ENCODE measurements around the gene DFFB. TPM values are rescaled to one million over a fixed set of nuclear protein-coding genes. Genes with fewer than 3 reads are reported as not detected.

DFFB gene
- total RNA-seq, 4 donors from 2014 or later = 0.51 to 17.9 (median 9.3) TPM

DNA sequence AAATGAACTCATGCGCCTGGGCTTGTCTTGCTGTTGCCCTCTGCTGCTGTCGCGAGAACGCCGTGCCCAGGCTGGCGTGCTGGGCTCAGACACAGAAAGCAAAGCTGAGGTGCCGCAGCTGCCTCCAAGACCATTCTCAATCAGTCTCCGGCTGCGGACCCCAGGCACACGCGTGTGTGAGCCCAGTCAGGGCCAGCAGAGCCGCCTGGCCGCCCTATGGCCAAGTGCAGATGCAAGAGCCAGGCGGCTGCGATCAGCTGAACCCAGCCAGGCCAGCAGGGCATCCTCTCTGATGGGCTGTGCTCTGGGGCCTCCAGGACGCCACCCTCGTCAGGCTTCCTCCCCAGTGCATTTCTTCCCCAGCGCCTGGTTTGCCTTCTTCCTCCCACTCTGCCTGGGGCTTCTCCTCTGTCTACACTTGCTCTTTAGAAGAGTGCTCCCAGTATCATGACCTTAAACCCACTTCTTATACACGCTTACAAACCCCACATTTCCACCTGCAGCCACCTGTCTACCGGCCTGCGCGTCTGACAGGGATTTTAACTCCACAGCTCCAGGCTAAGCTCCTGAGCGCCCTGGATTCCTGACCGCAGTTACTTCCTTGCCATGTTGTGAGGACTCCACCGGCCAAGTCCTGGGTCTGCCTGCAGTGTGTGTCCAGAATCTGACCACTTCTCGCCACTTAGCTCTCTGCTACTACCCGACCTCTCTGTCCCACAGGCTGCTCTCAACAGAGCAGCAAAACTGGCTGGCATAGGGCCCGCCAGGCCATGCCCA lies 39.3 kb upstream of the DFFB start:
- Histone ChIP-seq H3K4me1 (no peaks in the 10 kb centered on the region), H3K27ac (no peak overlapping the region), H3K36me3 (no peaks in the 10 kb centered on the region), H3K9me3 (no peaks in the 10 kb centered on the region), H3K4me3 (no peak overlapping the region), H3K27me3 (no peaks in the 10 kb centered on the region)
- TF ChIP-seq POLR2A (IDR thresholded peaks at IDR 0.05) = no peak
- TF ChIP-seq, protein P1, sequence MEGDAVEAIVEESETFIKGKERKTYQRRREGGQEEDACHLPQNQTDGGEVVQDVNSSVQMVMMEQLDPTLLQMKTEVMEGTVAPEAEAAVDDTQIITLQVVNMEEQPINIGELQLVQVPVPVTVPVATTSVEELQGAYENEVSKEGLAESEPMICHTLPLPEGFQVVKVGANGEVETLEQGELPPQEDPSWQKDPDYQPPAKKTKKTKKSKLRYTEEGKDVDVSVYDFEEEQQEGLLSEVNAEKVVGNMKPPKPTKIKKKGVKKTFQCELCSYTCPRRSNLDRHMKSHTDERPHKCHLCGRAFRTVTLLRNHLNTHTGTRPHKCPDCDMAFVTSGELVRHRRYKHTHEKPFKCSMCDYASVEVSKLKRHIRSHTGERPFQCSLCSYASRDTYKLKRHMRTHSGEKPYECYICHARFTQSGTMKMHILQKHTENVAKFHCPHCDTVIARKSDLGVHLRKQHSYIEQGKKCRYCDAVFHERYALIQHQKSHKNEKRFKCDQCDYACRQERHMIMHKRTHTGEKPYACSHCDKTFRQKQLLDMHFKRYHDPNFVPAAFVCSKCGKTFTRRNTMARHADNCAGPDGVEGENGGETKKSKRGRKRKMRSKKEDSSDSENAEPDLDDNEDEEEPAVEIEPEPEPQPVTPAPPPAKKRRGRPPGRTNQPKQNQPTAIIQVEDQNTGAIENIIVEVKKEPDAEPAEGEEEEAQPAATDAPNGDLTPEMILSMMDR (IDR thresholded peaks at IDR 0.05) = no peak
- no peak for DNase-seq
- intact Hi-C loops (cut with DNase I; ENCODE audit: low total_unique reads) = no loop called here

DNA sequence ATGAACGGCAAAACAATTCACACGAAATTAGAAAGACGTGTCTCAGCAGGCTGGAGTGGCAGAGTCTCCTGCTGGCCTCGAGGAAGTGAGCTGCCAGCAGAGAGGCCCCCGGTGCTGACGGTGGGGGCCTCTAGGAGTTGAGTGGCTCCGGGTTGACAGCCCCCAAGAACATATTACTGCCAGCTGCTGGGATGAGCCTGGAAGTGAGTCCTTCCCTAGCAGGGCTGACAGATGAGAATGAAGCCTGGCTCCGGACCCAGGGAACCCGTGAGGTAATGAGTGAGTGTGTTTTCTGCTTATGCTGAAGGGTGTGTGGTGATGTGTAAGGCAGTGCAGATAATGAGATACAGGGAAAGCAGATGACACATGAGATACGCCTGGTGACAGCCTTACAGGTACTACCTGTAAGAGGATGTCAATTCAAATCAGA lies 37.5 kb upstream of the DFFB start:
- intact Hi-C loops (cut with DNase I; ENCODE audit: low total_unique reads) = no loop called here
- TF ChIP-seq, protein P1 (IDR thresholded peaks at IDR 0.05) = no peak
- TF ChIP-seq POLR2A (IDR thresholded peaks at IDR 0.05) = no peak
- Histone ChIP-seq H3K36me3 (no peaks in the 10 kb centered on the region), H3K4me1 (no peaks in the 10 kb centered on the region), H3K27ac (no peak overlapping the region), H3K27me3 (no peaks in the 10 kb centered on the region), H3K9me3 (no peaks in the 10 kb centered on the region), H3K4me3 (no peak overlapping the region)
- no peak for DNase-seq

DNA sequence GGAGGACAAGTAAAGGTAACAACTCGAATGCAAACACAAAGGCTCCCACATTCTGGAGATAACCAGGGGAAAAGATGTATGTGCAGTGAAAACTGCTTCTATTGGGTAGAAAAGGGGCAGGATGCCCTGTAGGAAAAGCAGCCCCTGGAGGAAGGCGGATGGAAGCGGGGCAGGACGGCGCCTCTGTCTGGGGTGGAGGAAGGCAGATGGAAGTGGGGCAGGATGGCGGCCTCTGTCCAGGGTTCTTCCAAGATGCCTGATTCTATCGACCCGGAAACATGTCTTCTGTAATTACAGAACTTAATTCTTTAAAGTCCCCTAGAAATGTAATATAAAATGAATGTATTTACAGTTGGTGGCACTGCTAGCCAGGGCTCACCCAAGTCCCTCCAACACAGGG lies 37.0 kb upstream of the DFFB start:
- Histone ChIP-seq H3K4me3 (no peak overlapping the region), H3K36me3 (no peaks in the 10 kb centered on the region), H3K27me3 (no peaks in the 10 kb centered on the region), H3K4me1 (no peaks in the 10 kb centered on the region), H3K27ac (no peak overlapping the region), H3K9me3 (no peaks in the 10 kb centered on the region)
- intact Hi-C loops (cut with DNase I; ENCODE audit: low total_unique reads) = no loop called here
- TF ChIP-seq, protein P1 (IDR thresholded peaks at IDR 0.05) = no peak
- TF ChIP-seq POLR2A (IDR thresholded peaks at IDR 0.05) = no peak
- no peak for DNase-seq

DNA sequence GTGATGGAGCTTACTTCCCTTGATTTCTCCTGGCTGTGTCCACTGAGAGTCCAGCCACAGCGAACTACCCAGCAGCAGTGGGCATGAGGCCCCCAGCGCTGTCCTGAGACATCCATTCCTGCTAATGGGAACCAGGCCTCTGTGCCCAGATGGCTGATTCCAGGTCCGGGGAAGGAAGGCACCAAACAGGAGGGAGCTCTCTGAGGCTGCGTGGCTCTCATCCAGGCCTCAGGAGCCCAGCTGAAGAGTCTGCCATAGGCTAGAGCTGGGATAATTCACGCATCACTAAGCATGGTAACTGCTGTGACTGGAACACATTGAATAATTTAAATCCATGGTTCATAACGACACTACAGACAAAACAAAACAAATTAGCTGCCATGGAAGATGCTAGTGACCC lies 36.3 kb upstream of the DFFB start:
- H3K27ac ChIP-seq = no peak overlapping the region
- no peaks in the 10 kb centered on the region for H3K27me3 ChIP-seq
- no peaks in the 10 kb centered on the region for H3K9me3 ChIP-seq
- no peak for DNase-seq
- no peaks in the 10 kb centered on the region for H3K36me3 ChIP-seq
- H3K4me3 ChIP-seq = no peak overlapping the region
- H3K4me1 ChIP-seq = no peaks in the 10 kb centered on the region
- intact Hi-C loops (cut with DNase I; ENCODE audit: low total_unique reads) = no loop called here
- TF ChIP-seq POLR2A (IDR thresholded peaks at IDR 0.05) = no peak
- TF ChIP-seq, protein P1 (IDR thresholded peaks at IDR 0.05) = no peak

DNA sequence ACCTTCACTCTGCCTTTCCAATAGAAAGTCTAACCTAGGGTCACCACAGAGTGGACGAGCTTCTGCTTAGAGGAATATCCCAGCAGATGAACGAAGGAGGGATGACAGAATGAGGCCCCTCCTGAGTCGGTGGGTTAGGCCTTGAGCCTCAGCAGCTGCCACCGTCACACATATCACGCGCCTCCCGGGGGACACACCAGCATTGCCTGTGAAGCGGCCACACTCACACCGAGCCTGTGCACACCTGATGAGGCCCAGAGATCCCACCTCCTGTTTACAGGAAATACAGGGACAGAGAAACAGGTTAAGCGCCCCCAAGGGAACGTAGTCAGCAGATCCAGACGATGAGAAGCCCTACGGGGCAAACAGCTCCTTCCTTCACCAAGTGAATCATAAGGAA lies 35.8 kb upstream of the DFFB start:
- DNase-seq = no peak
- H3K4me1 ChIP-seq = no peaks in the 10 kb centered on the region
- TF ChIP-seq, protein P1 (IDR thresholded peaks at IDR 0.05) = no peak
- TF ChIP-seq POLR2A (IDR thresholded peaks at IDR 0.05) = no peak
- no peaks in the 10 kb centered on the region for H3K27me3 ChIP-seq
- H3K27ac ChIP-seq = no peak overlapping the region
- no peak overlapping the region for H3K4me3 ChIP-seq
- no peaks in the 10 kb centered on the region for H3K36me3 ChIP-seq
- H3K9me3 ChIP-seq = no peaks in the 10 kb centered on the region
- intact Hi-C loops (cut with DNase I; ENCODE audit: low total_unique reads) = no loop called here
